Osteocyte (in vitro differentiated cells): ENCODE measurements around the gene ZDHHC1. TPM values are rescaled to one million over a fixed set of nuclear protein-coding genes. Genes with fewer than 3 reads are reported as not detected.

Source experiments
- DNase-seq: peaks from one replicate; pipeline ENCODE4 v3.0.0; 2021; ENCODE audit warnings: mixed read lengths; ENCODE audit not compliant: unreplicated experiment; ENCODE audit errors: extremely low spot score
- H3K27ac Mint-ChIP-seq: one replicate; pipeline ENCODE4 v1.8.0; 2021; ENCODE audit warnings: mild to moderate bottlenecking, mixed read lengths; ENCODE audit not compliant: unreplicated experiment
- H3K27me3 Mint-ChIP-seq: one replicate; pipeline ENCODE4 v1.8.0; 2021; ENCODE audit warnings: mixed read lengths; ENCODE audit not compliant: unreplicated experiment
- H3K36me3 Mint-ChIP-seq: one replicate; pipeline ENCODE4 v1.8.0; 2021; ENCODE audit warnings: mixed read lengths; ENCODE audit not compliant: unreplicated experiment
- H3K4me1 Mint-ChIP-seq: one replicate; pipeline ENCODE4 v1.8.0; 2021; ENCODE audit warnings: mixed read lengths; ENCODE audit not compliant: unreplicated experiment
- H3K4me3 Mint-ChIP-seq: one replicate; pipeline ENCODE4 v1.8.0; 2021; ENCODE audit warnings: mild to moderate bottlenecking, moderate library complexity, mixed read lengths; ENCODE audit not compliant: unreplicated experiment
- H3K9me3 Mint-ChIP-seq: one replicate; pipeline ENCODE4 v1.8.0; 2021; ENCODE audit warnings: mixed read lengths; ENCODE audit not compliant: unreplicated experiment
- total RNA-seq: library from RNA; stranded (reverse); gene quantifications from 2 replicates; pipeline ENCODE4 v1.2.1, GENCODE V29; 2021
- TF ChIP-seq, protein P1 (sequence below): fragments of 200-600 bp; sonication (generic); IDR thresholded peaks from 2 replicates; pipeline ENCODE4 v1.5.0; 2021; ENCODE audit warnings: antibody characterized with exemption, mild to moderate bottlenecking, moderate library complexity

The ZDHHC1 gene
- total RNA-seq, 1 donor from 2014 or later = 15.4 TPM

GRCh38 chr16:67426022-67426421 is 9.7 kb upstream of the ZDHHC1 start:
- H3K4me3 Mint-ChIP-seq = no peak overlapping the region
- peaks cover 6% of the 10 kb centered on the region for H3K36me3 Mint-ChIP-seq
- peaks cover 15% of the 10 kb centered on the region for H3K27me3 Mint-ChIP-seq
- H3K9me3 Mint-ChIP-seq = no peaks in the 10 kb centered on the region
- no peak for DNase-seq
- no peak overlapping the region for H3K27ac Mint-ChIP-seq
- TF ChIP-seq, protein P1, sequence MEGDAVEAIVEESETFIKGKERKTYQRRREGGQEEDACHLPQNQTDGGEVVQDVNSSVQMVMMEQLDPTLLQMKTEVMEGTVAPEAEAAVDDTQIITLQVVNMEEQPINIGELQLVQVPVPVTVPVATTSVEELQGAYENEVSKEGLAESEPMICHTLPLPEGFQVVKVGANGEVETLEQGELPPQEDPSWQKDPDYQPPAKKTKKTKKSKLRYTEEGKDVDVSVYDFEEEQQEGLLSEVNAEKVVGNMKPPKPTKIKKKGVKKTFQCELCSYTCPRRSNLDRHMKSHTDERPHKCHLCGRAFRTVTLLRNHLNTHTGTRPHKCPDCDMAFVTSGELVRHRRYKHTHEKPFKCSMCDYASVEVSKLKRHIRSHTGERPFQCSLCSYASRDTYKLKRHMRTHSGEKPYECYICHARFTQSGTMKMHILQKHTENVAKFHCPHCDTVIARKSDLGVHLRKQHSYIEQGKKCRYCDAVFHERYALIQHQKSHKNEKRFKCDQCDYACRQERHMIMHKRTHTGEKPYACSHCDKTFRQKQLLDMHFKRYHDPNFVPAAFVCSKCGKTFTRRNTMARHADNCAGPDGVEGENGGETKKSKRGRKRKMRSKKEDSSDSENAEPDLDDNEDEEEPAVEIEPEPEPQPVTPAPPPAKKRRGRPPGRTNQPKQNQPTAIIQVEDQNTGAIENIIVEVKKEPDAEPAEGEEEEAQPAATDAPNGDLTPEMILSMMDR = no peak
- H3K4me1 Mint-ChIP-seq = peaks cover 35% of the 10 kb centered on the region

DNA sequence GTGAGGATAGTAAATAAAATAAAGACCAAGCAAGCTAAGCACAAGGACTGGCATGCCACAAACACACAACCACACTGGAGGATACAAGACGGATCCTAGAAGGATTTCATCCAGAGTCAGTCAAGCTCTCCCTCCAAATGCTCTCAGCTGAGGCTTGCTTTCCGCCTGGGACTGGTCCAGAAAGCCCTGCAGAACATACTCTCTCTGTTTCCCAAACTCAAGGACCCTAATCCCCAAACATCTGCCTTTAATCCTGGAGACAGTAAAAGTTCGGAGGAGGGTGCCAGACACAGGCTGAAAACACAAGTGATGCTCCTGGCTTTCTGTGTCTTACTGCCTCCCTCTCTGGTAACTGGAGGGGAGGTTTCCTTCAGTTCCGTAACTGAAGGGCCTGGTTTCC is 9.3 kb upstream of the ZDHHC1 start:
- Mint-ChIP-seq H3K27ac (no peak overlapping the region), H3K4me1 (peaks cover 35% of the 10 kb centered on the region), H3K9me3 (no peaks in the 10 kb centered on the region), H3K27me3 (peaks cover 15% of the 10 kb centered on the region), H3K4me3 (no peak overlapping the region), H3K36me3 (peaks cover 6% of the 10 kb centered on the region)
- TF ChIP-seq, protein P1 = no peak
- DNase-seq = no peak

DNA sequence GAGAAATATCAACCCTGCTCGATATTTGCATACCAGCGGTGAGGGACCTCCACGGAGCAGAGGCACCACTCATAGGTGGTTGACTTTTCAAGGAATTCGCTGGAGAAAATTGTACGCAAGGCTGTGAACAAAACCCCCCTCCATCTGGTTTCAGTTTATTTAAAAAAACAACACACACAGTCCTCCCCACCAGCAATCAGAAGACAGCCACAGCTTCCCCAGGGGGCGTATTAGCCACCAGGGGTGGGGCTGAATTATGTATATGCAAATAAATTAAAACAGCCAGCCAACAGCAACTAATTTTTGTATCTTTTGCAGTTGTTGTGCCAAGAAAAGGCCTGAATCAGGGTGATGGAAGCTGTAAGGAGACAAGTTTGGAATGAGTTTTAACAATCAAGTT is 8.8 kb upstream of the ZDHHC1 start:
- Mint-ChIP-seq H3K27ac (no peak overlapping the region), H3K36me3 (peaks cover 6% of the 10 kb centered on the region), H3K9me3 (no peaks in the 10 kb centered on the region), H3K27me3 (peaks cover 12% of the 10 kb centered on the region), H3K4me3 (no peak overlapping the region), H3K4me1 (peaks cover 32% of the 10 kb centered on the region)
- TF ChIP-seq, protein P1 = no peak
- DNase-seq = no peak

DNA sequence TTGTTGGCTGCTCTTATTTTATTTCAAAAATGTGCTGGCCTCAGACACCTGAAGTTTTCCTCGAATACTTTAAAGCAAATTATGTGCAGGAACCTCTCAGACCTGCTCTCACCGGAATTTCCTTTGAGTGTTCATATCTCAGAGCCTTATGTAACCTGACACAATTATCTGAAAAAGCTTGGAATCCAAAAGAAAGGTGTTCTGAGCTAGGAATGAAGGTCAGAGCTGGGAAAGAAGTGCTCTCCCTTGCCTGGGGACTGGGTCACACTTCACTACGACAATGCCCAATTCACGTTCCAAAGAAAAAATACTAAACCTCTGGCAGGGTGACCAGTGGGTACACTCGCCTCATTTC is 8.0 kb upstream of the ZDHHC1 start:
- H3K36me3 Mint-ChIP-seq = peaks cover 6% of the 10 kb centered on the region
- no peak overlapping the region for H3K27ac Mint-ChIP-seq
- no peak for DNase-seq
- H3K27me3 Mint-ChIP-seq = peaks cover 12% of the 10 kb centered on the region
- TF ChIP-seq, protein P1 = no peak
- no peak overlapping the region for H3K4me3 Mint-ChIP-seq
- H3K4me1 Mint-ChIP-seq = peaks cover 32% of the 10 kb centered on the region
- no peaks in the 10 kb centered on the region for H3K9me3 Mint-ChIP-seq

DNA sequence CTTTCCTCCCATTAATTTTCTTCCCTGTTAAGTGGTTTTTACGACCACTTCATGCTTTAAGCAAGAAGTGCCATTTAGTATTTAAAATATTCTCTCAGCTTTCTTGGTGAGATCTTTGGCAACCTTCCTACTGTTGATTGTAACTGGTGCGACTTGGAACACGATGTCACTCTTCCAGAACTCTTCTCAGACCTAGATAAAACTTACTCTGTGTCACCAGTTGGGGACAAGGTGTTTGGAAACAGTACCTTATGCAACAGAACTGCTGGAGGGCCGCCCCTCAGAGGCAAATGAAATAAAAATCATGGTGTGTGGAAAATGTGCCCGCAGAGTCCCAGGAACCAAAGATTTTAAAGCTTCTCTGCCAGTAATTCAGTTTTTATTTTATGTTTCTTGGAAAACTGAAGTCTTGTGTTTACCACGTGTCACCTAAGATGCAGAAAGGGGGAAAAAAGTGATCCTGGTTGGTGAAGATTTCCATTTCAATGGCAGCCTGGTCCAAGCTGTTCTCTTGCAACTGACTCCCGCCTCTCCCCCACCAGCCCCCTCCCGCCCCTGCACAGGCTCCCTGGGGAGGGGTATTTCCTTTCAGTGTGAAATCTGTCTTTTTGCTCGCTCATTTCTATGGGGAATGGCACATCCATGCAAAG is 7.5 kb upstream of the ZDHHC1 start:
- peaks cover 12% of the 10 kb centered on the region for H3K27me3 Mint-ChIP-seq
- no peaks in the 10 kb centered on the region for H3K9me3 Mint-ChIP-seq
- no peak overlapping the region for H3K27ac Mint-ChIP-seq
- no peak for DNase-seq
- TF ChIP-seq, protein P1 = no peak
- peaks cover 6% of the 10 kb centered on the region for H3K36me3 Mint-ChIP-seq
- peaks cover 32% of the 10 kb centered on the region for H3K4me1 Mint-ChIP-seq
- H3K4me3 Mint-ChIP-seq = no peak overlapping the region
